Stimulated activated CD8-positive, alpha-beta memory T cell treated with anti-CD3 and anti-CD28 coated beads, Interleukin-7, amount 100 ng/mL, for 24 hours (primary cell): ENCODE measurements around the gene PRPF8.
"Not testable (repeated sequence)": the region's sequence is repeated elsewhere in the genome, so short reads cannot be mapped to it uniquely, and the experiment has no call there.

Source experiments
- DNase-seq: peaks from one replicate; pipeline ENCODE4 v3.0.0-alpha.2; 2020; ENCODE audit warnings: low read depth

The PRPF8 gene

GRCh38 chr17:1716076-1716911 lies 31.6 kb upstream of the PRPF8 start:
- DNase-seq = peak; percentile 99

DNA sequence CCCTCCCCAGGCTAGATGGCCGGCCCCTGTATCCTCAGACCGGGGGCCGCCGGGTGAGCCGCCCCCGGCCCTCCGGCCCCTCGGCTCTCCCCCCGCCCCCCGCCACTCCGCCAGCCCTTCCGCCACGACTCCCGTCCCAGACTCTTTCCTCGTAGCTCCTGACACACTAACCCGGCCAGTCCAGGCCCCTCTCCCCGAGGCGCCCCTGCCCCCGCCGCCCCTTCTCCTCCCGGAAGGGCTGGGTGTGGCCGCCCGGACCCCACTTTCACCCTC lies 31.1 kb upstream of the PRPF8 start:
- no peak for DNase-seq

DNA sequence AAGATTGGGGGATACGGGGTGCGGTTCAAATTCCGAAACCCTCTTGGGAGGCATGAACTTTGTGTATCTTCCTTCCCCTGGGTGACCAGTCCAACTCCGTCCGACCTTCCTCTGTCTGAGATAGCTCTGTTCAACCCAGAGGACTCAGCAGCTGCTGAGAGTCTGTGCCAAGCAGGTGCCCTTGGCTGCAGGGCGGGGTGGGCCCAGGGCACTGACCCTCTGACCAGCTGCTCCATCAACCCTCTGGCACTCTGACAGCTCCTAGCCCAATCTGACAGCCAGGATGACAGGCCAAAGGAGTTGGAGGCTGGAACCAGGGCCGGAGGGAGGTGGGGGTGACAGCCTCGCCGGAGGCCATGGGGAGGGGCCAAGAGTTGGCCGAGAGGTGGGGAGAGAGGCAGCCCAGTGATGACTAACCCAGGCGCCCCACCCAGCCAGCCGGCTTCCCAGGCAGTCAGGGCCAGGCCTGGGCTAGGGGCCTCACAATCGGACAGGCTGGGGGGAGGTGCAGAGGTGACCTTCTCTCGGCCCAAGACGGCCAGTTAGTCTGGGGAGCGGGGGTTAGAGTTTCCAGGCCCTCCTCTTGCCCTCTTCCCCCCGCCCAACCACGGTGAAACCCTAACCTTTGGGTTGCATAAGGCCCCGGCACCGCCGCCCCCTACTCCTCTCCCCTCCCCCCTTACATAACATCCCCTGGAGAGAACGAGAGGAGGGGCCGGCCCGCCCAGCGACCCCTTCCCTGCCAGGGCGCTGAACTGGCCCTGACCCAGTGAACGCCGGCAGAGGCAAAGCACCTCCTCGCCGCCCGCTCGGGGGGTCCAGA lies 30.5 kb upstream of the PRPF8 start:
- no peak for DNase-seq

GRCh38 chr17:1714427-1714979 lies 29.8 kb upstream of the PRPF8 start:
- no peak for DNase-seq

DNA sequence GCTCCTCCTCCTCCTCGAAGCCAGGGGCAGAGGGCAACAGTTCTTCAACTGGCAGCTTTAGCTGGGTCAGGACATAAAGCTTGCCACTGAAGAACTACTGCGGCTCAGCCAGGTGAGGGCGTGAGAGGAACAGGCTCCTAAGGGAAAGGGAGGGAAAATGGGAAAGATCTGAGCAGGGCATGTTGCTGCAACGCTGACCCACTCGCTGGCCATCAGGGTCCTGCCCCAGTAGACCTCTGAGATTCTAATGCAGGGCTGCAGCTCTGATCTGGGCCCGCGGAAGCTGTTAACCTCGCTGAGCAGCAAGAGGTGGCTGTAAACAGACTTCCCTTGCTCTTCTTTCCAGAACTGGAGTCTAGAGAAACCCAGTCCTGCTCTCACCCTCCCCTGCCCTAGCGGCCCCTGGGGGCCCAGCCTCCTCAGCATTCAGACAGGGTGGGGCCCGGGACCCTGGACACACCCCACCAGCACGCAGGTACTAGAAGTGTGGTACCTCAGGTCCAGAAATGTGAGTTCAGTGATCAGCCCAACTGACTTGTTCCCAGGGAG lies 29.3 kb upstream of the PRPF8 start:
- no peak for DNase-seq

DNA sequence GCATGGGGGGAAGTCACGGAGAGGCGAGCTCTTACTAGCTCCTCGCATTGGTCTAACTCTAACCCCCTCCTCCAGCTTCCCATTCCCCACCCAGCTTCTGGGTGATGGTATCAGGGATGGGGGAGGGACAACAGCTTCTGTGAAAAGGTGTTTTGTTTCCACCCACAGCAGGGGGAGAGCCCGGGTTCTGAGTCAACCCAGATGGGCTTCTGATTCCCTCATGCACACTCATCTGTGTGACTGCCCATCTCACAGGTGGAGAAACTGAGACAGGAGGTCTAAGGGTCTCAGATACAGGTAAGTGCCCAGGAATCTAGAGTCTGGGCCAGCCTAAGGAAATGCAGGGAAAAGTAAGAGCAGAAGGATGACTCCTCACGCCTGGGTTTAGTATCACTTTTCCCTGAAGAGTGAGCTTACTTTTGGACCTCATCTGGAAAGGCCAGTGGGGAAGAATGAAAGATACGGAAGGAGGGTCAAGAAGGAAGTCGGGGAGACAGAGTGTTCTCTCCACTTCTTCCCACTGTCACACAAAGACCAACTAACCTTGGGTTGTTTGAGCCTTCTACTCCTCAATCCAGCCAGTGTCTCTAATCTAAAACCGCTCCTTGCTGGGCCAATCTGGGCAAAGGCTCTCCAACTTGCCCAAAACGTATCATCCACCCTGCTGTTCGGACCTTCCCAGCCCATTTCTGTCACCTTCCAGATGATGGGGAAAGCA lies 28.7 kb upstream of the PRPF8 start:
- DNase-seq = no peak

- no peak for DNase-seq
Observed at GRCh38 chr17:1712271-1712670, 27.6 kb upstream of the PRPF8 start.

GRCh38 chr17:1711804-1712203 lies 27.1 kb upstream of the PRPF8 start:
- no peak for DNase-seq

DNA sequence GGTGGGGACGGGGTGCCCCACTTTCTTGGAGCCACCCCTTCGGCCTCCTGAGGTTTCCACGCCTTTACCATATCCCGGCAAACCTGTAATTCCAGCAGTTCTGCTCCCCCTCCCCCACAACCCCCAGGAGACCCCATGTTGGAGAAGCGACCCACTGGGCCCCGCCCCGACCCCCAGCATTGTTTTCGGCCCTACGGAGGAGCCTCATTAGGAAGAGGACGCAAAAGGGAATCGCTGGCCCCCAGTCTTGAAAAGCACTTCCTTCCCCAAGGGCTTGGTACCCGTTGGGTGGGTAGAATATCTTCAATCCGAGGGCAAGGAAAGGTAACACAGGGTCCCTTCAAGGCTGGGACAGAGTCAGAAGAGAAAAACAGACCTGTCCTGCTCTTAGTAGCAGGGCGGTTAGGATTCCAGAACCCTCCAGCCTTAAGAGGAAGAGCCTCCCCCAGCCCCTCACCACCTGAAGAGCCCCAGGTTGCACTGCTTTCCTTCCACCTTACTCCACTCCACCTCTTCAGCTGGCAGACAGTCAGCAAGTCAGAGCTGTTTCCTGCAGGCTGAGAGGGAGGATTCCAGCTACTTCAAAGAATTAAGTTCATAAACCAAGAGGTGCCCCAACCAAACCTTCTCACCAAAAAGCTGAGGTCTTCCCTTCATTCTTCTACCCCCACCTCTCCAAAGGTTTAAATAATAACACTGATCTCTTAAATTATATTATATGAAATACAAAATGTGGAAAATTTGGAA lies 26.3 kb upstream of the PRPF8 start:
- DNase-seq = no peak

GRCh38 chr17:1709971-1710806 lies 25.5 kb upstream of the PRPF8 start, which contains the start of gene TLCD2:
TLCD2 (minus strand) TSS chr17:1710377; CDS start chr17:1710242, 135 bp downstream.
- no peak for DNase-seq

- no peak for DNase-seq
Observed at GRCh38 chr17:1709403-1709951, 24.8 kb upstream of the PRPF8 start.

- not testable (repeated sequence) for DNase-seq
Observed at GRCh38 chr17:1708791-1709346, 24.2 kb upstream of the PRPF8 start.

DNA sequence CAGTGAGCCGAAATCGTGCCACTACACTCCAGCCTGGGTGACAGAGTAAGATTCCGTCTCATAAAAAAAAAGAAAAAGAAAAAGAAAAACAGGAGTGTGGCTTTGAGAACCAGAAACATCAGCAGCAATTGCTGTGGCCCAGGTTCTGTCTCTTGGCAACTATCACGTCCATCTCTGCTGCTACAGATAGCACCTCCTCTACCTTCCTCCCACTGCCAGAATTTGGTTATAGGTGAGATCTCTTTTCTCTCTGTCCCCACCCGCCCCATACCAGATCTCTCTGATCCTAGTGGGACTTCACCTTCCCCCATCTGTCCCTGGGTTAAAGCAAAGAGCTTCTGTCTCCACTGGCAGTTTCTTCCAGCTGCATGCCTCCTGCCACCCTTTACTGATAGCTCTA lies 22.4 kb upstream of the PRPF8 start:
- no peak for DNase-seq

GRCh38 chr17:1705004-1705403 lies 20.3 kb upstream of the PRPF8 start:
- no peak for DNase-seq

- DNase-seq = no peak
Observed at GRCh38 chr17:1703063-1703462, 18.4 kb upstream of the PRPF8 start.

GRCh38 chr17:1699891-1700290 lies 15.2 kb upstream of the PRPF8 start:
- DNase-seq = not testable (repeated sequence)

DNA sequence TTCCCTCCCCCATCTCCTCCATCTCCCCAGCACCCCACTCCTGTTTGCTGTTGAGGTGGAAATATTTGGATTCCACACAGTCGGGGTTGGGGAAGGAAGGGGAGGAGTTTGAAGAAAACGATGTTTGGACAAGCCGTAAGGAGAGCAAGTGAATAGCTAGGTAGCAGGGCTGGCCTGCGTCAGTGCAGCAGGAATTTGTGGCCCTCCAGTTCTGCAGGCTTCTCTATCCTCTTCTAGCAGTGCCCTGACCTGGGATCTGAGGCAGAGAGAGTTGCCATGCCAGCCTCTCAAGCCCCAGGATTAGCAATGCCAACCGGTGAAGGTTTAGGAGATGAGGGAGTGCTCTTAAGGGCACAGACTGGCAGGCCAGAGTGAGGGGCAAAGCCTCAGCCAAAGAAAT lies 13.0 kb upstream of the PRPF8 start:
- DNase-seq = no peak

DNA sequence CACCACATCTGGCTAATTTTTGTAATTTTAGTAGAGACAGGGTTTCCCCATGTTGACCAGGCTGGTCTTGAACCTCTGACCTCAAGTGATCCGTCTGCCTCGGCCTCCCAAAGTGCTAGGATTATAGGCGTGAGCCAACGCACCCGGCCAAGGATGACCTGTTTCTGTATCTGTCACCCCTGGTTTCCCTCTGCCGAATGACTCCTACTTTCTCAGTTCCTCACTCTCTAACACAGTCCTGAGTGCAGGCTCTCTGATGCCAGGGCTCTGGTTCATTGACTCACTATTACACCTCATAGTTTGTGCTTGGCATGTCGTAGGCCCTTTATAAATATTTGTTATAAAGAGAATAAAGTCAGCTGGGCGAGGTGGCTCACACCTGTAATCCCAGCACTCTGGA lies 10.7 kb upstream of the PRPF8 start:
- DNase-seq = no peak

- no peak for DNase-seq
Observed at GRCh38 chr17:1693339-1693738, 8.7 kb upstream of the PRPF8 start.
